ENCODE data around the gene SDK2.

SDK2 gene

GRCh38 chr17:73445466-73445865 lies 198.8 kb downstream of the SDK2 start:
- TF ChIP-seq CTCF (IDR thresholded peaks at IDR 0.05; ENCODE audit: low read depth, low read length) = no peak
- DNase-seq (ENCODE audit: extremely low read depth, low read depth) = no peak

GRCh38 chr17:73444021-73444420 lies 200.2 kb downstream of the SDK2 start:
- no peak for DNase-seq (ENCODE audit: extremely low read depth, low read depth)
- no peak for TF ChIP-seq CTCF (IDR thresholded peaks at IDR 0.05; ENCODE audit: low read depth, low read length)

- TF ChIP-seq CTCF (IDR thresholded peaks at IDR 0.05; ENCODE audit: low read depth, low read length) = no peak
- no peak for DNase-seq (ENCODE audit: extremely low read depth, low read depth)
Observed at GRCh38 chr17:73439597-73439996, 204.6 kb downstream of the SDK2 start.

GRCh38 chr17:73437826-73438225 lies 206.4 kb downstream of the SDK2 start:
- TF ChIP-seq CTCF (IDR thresholded peaks at IDR 0.05; ENCODE audit: low read depth, low read length) = no peak
- DNase-seq (ENCODE audit: extremely low read depth, low read depth) = no peak

GRCh38 chr17:73436954-73437353 lies 207.3 kb downstream of the SDK2 start:
- no peak for TF ChIP-seq CTCF (IDR thresholded peaks at IDR 0.05; ENCODE audit: low read depth, low read length)
- no peak for DNase-seq (ENCODE audit: extremely low read depth, low read depth)

- no peak for DNase-seq (ENCODE audit: extremely low read depth, low read depth)
- TF ChIP-seq CTCF (IDR thresholded peaks at IDR 0.05; ENCODE audit: low read depth, low read length) = no peak
Observed at GRCh38 chr17:73435412-73435811, 208.8 kb downstream of the SDK2 start.

GRCh38 chr17:73434154-73434553 lies 210.1 kb downstream of the SDK2 start:
- TF ChIP-seq CTCF (IDR thresholded peaks at IDR 0.05; ENCODE audit: low read depth, low read length) = no peak
- no peak for DNase-seq (ENCODE audit: extremely low read depth, low read depth)
